Left hindlimb (tissue), 1 donor: ENCODE data around the gene CARD16.
A peak's percentile ranks its signal among the peaks of the same experiment; 100 is the strongest.
"Not testable (repeated sequence)": the region's sequence is repeated elsewhere in the genome, so short reads cannot be mapped to it uniquely, and the experiment has no call there.

ENCODE experiments used
- DNase-seq: peaks from one replicate; pipeline ENCODE4 v3.0.0-alpha.2; 2018

Gene CARD16

GRCh38 chr11:105044557-105045524 is at the start of gene CARD16:
TSS of gene CARD16 (minus strand) at chr11:105045335. CDS start at chr11:105045297, 38 bp downstream.
- peak; percentile 50 for DNase-seq

GRCh38 chr11:105092256-105093239 is 47.4 kb upstream of the CARD16 start:
- no peak for DNase-seq

- DNase-seq: no peak
Measured at GRCh38 chr11:105081412-105082150, 36.4 kb upstream of the CARD16 start.

- DNase-seq: not testable (repeated sequence)
Measured at GRCh38 chr11:105080171-105080906, 35.2 kb upstream of the CARD16 start.

GRCh38 chr11:105078283-105078682 is 33.1 kb upstream of the CARD16 start:
- no peak for DNase-seq

GRCh38 chr11:105077141-105077790 is 32.1 kb upstream of the CARD16 start:
- DNase-seq: not testable (repeated sequence)

- no peak for DNase-seq
Measured at GRCh38 chr11:105074166-105074530, 29.0 kb upstream of the CARD16 start.

GRCh38 chr11:105073456-105074165 is 28.5 kb upstream of the CARD16 start:
- DNase-seq: no peak

GRCh38 chr11:105072080-105072479 is 26.9 kb upstream of the CARD16 start:
- not testable (repeated sequence) for DNase-seq

- no peak for DNase-seq
Measured at GRCh38 chr11:105071089-105071732, 26.1 kb upstream of the CARD16 start.

- DNase-seq: no peak
Measured at GRCh38 chr11:105070306-105070705, 25.2 kb upstream of the CARD16 start.

GRCh38 chr11:105069749-105070148 is 24.6 kb upstream of the CARD16 start:
- DNase-seq: not testable (repeated sequence)

GRCh38 chr11:105063245-105063941 is 18.3 kb upstream of the CARD16 start:
- not testable (repeated sequence) for DNase-seq

- no peak for DNase-seq
Measured at GRCh38 chr11:105057432-105057831, 12.3 kb upstream of the CARD16 start.

- no peak for DNase-seq
Measured at GRCh38 chr11:105056446-105056845, 11.3 kb upstream of the CARD16 start.

GRCh38 chr11:105054723-105055493 is 9.8 kb upstream of the CARD16 start:
- no peak for DNase-seq

GRCh38 chr11:105052487-105052886 is 7.4 kb upstream of the CARD16 start:
- DNase-seq: no peak

- no peak for DNase-seq
Measured at GRCh38 chr11:105051559-105051958, 6.4 kb upstream of the CARD16 start.

GRCh38 chr11:105049481-105049880 is 4.3 kb upstream of the CARD16 start:
- DNase-seq: peak; percentile 28
